Activated CD4-positive, CD25-positive, alpha-beta regulatory T cell treated with anti-CD3 and anti-CD28 coated beads, Interleukin-2, amount 50 U/mL, for 16 hours (primary cell): ENCODE measurements around the gene ZDHHC11.
"Not testable (repeated sequence)": the region's sequence is repeated elsewhere in the genome, so short reads cannot be mapped to it uniquely, and the experiment has no call there.

Experiments
- DNase-seq: peaks from one replicate; pipeline ENCODE4 v3.0.0-alpha.2; 2020; ENCODE audit warnings: low read depth, low spot score

ZDHHC11 gene

GRCh38 chr5:859798-860296 is 9.1 kb upstream of the ZDHHC11 start:
- no peak for DNase-seq

DNA sequence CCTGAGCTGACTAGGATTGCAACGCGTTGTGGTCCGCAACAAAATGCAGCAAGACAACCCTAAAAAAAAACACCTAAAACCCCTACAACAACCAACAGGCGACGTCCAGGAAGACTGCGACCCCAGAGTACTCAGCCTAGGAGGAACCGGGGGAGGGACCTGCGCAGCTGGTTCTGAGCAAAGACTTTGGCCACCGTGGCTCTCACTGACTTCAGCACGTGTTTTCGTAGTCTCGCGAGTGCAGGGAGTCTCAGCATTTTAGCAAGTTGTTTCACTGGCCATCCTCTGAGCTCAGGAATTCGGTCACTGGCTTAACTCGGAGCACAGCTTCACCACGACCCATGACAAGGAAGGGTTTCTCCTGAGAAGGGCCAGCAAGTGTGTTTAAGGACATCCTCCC is 8.6 kb upstream of the ZDHHC11 start:
- DNase-seq = no peak

GRCh38 chr5:858726-859125 is 7.9 kb upstream of the ZDHHC11 start:
- no peak for DNase-seq

DNA sequence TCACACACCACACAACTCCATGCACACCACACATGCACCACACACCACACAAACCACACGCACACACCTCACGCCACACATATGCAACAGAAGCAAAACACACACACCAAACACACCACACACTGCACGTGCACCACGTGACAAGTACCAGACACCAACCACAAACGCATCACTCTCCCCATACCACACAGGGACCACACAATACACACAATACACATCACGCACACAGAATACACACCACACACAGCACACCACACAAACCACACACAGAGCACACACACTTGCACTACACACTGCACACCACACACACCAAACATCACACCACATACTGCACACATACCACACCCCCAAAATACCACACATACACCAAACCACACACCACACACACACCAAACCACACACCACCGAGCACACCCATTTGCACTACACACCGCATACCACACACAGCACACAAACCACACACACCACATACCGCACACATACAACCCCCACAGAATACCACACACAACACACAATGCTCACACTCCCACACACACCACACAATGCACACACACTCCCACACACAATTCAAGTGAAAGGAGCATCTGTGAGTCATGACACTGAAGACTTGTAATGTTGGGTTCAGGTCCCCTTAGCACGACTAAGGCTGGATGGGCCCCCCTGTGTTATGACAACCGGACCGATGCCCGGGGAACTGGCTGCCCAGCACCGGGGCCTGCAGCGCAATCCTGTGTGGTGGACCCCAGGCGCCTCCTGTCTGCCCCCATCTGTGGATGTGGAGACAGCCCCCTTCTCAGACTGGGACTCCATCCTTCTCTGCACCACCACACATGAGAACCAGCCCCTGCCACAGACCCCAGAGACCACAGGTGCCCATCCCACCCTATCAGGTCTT is 6.0 kb upstream of the ZDHHC11 start:
- DNase-seq = no peak

GRCh38 chr5:855771-856530 is 5.2 kb upstream of the ZDHHC11 start:
- no peak for DNase-seq

DNA sequence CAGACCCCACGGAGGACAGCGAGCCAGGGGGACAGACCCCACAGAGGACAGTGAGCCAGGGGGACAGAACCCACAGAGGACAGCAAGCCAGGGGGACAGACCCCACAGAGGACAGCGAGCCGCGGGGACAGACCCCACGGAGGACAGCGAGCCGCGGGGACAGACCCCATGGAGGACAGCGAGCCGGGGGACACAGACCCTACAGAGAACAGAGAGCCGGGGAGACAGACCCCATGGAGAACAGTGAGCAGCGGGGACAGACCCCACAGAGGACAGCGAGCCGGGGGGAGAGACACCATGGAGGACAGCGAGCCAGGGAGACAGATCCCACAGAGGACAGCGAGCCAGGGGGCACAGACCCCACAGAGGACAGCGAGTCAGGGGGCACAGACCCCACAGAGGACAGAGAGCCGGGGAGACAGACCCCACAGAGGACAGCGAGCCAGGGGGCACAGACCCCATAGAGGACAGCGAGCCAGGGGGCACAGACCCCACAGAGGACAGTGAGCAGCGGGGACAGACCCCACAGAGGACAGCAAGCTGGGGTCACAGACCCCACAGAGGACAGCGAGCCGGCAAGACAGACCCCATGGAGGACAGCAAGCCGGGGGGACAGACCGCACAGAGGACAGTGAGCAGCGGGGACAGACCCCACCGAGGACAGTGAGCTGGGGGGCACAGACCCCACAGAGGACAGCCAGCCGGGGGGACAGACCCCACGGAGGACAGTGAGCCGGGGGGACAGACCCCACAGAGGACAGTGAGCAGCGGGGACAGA is 4.4 kb upstream of the ZDHHC11 start:
- DNase-seq = no peak

DNA sequence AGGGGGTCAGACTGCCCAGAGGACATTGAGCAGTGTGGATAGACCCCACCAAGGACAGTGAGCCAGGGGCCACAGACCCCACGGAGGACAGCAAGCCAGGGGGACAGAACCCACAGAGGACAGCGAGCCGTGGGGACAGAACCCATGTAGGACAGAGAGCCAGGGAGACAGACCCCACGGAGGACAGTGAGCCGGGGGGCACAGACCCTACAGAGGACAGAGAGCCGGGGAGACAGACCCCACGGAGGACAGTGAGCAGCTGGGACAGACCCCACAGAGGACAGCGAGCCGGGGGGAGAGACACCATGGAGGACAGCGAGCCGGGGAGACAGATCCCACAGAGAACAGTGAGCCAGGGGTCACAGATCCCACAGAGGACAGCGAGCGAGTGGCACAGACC is 3.4 kb upstream of the ZDHHC11 start:
- no peak for DNase-seq

- not testable (repeated sequence) for DNase-seq
These were observed 2.8 kb upstream of the ZDHHC11 start for GRCh38 chr5:853416-854090.

DNA sequence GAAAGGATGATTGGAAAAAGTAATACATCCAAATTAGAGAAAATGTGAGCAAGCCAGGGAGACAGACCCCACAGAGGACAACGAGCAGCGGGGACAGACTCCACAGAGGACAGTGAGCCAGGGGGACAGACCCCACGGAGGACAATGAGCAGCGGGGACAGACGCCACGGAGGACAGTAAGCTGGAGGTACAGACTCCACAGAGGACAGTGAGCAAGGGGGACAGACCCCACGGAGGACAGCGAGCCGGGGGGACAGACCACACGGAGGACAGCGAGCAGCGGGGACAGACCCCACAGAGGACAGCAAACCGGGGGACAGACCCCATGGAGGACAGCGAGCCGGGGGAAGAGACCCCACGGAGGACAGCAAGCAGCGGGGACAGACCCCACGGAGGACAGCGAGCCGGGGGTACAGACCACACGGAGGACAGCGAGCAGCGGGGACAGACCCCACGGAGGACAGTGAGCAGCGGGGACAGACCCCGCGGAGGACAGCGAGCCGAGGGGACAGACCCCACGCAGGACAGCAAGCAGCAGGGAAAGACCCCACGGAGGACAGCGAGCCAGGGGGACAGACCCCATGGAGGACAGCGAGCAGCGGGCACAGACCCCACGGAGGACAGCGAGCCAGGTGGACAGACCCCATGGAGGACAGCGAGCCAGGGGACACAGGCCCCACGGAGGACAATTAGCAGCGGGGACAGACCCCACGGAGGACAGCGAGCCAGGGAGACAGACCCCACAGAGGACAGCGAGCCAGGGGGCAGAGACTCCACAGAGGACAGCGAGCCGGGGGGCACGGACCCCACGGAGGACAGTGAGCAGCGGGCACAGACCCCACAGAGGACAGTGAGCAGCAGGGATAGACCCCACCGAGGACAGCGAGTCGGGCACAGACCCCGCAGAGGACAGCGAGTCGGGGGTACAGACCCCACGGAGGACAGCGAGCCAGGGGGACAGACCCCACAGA is 1.9 kb upstream of the ZDHHC11 start:
- DNase-seq = no peak

GRCh38 chr5:852018-852417 is 1.2 kb upstream of the ZDHHC11 start:
- no peak for DNase-seq

DNA sequence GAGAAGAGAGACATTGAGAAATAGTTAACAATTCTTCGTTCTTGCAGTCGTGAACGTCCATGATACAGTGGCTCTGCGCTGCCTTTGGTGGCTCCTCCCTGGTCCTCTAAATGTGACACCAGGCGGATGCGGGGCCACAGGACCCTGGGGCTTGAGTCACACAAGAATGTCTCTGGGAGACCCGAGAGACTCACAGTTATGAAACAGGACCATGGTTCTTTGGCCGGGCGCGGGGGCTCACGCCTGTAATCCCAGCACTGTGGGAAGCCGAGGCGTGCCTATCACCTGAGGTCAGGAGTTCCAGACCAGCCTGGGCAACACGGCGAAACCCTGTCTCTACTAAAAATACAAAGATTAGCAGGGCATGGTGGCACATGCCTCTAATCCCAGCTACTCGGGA is 767 bp upstream of the ZDHHC11 start:
- DNase-seq = no peak

DNA sequence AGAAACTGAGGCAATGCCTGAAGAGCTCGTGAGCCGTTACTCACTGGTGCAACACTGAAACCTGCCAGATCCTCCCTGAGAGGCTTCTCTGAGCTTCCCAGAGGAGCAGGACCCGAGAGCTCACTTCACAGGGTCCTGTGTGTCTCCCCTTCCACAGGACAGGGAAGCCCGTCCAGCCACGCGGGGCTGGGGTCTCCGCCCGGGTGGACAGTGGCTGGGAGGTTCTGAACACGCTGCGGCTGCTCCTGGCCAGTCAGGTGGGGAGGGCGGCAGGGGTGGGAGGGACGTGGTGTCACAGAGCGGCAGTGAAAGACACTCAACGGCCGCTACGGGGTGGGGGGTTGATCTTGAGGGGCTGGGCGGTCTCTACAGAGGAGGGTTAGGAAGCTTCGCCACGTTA is 290 bp upstream of the ZDHHC11 start:
- no peak for DNase-seq

DNA sequence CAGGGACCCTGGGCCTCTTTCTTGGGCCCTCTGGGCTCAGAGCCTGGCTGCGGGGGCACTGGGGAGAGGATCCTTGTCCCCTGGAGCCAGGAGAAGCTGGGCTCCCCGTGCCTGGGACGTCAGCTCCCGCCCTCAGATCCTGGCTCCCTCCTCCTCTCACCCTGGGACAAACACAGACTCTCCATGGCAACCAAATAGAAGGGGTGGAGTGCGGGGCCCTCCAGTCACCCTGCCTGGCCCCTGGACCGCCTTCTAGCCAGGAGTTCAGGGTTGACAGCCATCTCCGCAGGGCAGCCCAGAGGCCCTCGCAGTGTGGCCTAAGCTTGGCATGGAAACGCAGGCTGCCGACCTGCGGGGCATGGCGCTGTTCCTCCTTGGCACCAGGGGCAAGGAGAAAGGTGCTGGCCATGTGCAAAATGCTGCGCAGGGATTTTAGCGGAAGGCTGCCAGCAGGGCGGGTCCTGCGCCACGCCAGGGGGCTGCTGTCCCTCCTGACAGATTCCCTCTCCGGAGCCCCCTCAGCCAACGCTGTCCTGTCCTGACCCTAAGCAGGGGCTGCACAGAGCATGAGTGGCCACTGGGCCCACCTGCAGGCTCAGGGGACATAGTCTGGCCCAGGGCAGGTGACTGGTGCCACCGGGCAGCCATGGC is 1.0 kb downstream of the ZDHHC11 start:
- no peak for DNase-seq

- DNase-seq = no peak
These were observed 2.1 kb downstream of the ZDHHC11 start for GRCh38 chr5:848671-849111.

GRCh38 chr5:847736-848135 is 3.0 kb downstream of the ZDHHC11 start:
- not testable (repeated sequence) for DNase-seq

- DNase-seq = not testable (repeated sequence)
These were observed 3.6 kb downstream of the ZDHHC11 start for GRCh38 chr5:847212-847611.

DNA sequence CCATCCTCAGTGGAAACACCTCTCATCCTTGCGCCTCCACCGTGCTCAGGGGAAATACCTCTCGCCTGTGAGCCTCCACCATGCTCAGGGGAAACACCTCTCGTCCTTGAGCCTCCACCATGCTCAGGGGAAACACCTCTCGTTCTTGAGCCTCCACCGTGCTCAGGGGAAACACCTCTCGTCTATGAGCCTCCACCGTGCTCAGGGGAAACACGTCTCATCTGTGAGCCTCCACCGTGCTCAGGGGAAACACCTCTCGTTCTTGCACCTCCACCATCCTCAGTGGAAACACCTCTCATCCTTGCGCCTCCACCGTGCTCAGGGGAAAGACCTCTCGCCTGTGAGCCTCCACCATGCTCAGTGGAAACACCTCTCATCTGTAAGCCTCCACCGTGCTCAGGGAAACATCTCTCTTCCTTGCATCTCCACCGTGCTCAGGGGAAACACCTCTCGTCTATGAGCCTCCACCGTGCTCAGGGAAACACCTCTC is 4.1 kb downstream of the ZDHHC11 start:
- DNase-seq = not testable (repeated sequence)

DNA sequence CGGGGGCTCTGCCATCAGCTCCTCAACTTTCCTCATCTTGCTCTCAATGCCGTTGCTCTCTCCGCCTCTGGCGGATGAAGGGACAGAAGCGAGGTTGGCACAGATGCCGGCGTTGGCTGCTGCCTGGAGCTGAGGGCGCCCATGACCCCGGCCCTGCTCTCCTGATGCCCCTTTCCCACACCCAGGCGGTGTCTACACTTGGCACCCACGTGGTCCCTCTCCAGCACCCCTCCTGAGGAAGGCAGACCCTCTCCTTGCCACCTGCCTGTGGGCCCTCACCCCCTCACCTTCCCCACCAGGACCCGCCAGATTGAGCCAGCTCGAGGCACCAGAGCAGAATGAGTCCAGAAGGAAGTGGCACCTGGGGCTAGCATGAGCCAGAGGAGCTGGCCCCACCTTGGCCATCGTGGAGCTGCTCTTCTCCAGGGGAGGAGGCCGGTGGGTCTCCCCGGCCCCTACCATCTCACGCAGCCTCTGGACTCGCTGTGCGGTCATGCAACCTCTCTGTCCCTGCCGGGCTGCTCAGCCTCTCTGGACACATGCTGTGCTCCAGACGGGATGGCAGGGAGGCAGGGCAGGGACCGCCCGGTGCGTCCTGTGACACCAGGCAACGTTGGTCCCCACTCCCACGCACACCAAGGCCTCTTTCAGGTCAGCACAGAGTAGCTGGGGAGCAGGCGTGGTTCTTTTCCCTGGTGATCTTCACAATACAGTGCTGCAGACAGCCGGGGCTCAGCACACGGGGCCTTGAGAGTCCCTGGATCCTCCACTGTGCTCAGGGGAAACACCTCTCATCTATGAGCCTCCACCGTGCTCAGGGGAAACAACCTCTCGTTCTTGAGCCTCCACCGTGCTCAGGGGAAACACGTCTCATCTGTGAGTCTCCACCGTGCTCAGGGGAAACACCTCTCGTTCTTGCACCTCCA is 4.8 kb downstream of the ZDHHC11 start:
- DNase-seq = not testable (repeated sequence)
